Mesenteric fat pad (tissue), 1 donor: ENCODE results near the gene TBX15. TPM values are rescaled to one million over a fixed set of nuclear protein-coding genes. Genes with fewer than 3 reads are reported as not detected.

Experiments
- DNase-seq: peaks from one replicate; pipeline ENCODE4 v3.0.0-alpha.2; 2020; ENCODE audit warnings: low spot score
- total RNA-seq: library from RNA; stranded (reverse); fragmentation: NEBNext Ultra II Directional; extraction: Animal tissue kit (Norgen Biotek cat#: 25700); gene quantifications from one replicate; pipeline ENCODE4 v1.2.1, GENCODE V29; 2021
- donor health status: DM: yes; HTN: yes; CAD: no.

The TBX15 gene
- total RNA-seq, 1 donor from 2014 or later, result 10.4 TPM

DNA sequence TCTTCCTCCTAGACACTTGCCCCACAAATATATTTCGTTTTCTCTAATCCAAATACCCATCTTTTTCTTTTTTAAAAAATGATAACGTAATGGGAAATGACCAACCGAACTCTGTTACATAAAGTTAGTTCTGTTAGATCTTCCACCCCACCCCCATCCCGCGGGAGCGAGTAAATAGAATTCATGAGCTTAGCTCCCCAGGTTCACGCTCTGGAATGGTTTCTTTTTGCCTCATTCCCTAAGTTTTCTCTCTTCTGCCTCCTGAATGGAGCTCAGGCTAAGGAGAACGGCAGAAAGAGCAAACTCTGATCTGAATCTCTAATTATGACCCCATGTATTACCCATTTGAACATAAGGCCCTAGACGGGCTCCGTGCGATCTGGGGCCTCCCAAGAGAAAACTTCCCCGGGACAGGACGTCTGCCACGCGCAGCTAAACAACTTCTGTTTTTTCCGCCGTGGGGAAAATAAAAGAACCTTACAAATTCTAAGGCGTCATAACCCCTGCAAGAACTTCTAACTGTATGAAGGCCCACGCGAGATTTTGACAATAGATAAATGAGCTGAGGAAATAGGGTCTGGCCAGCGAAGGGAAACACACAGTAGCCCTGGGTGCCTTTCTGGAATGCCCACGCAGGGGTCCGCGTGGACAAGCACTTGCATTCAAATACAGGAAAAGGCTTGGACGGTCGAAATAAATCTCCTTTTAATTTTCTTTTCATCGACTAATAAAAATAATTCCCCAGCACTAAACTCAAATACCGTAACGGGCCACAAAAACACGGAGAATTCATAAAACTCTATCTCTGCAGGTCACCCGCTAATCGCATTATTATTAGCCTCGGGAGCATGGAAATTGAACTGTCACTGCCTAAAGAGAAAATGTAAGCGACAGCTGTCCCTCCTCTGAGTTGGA, 2.2 kb downstream of the TBX15 start:
- no peak for DNase-seq

DNA sequence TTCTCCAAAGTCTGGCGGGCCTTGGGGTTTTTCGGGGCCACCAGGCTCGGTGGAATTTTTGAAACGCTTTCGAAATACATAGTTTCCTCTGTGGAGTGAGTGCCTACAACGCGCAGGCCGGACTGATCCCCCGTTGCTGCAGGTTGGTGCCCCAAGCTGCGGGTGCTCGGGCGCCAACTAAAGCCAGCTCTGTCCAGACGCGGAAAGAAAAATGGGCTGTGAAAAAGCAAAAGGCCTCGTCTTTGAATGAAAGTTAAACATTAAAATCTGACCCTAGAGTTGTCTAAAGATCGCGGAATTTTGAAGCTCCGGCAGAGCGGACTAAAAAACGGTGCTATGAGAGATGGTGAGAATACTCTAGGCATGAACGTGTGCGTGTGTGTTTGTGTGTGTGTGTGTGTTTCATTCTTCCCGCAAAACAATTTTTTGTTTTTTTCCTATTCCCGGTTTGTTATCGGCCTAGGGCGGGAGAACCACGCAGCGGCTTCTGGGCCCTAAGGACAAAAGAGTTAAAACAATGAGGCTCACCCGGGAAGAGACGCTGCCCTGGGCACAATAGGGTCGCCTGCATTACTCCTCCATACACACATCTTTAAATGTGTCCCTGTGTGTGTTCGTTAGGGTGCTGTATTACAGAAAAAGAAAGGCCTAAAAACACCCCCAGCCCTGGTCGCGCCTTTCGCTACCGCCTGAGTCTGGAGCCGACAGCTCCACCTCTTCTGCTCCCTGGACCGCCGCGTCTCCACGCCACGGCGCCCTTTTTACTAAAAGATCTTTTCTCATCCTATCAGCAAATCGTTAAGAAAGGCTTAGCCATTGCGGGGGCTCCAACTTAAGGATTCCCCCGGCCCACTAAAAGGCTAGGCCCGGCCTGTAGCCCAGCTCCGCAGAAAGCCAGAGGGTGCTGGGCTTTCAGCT, 3.2 kb downstream of the TBX15 start:
- DNase-seq, result no peak

DNA sequence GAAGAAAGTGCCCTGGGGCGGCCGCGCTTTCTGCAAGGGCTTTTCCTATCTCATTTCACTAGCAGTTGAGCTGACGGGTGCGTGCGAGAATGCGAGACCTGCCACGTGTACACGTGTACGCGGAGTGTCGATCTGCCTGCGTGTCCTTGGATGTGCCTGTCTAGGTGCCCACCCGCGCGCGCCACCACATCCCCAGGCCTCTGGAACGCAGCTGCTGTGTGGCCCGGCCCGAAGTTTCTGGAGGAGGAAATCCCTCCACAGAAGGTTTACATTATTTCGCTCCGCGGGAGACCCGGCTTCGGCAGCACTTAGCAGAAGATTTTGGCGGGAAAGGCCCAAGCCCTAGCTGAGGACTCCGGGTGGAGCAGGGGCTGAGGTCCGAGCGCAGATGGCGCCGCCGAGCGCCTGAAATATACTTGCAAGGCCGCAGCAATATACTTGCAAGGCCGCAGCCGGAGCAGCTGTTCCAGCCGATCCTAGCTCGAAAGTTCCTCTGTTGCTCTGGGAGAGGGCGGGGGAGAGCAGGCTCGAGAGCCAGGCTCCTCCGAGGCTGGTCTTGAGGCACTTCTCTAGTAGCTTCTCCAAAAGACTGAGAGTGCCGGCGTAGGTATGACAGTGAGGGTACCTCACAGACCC, 3.9 kb downstream of the TBX15 start:
- DNase-seq, result no peak

DNA sequence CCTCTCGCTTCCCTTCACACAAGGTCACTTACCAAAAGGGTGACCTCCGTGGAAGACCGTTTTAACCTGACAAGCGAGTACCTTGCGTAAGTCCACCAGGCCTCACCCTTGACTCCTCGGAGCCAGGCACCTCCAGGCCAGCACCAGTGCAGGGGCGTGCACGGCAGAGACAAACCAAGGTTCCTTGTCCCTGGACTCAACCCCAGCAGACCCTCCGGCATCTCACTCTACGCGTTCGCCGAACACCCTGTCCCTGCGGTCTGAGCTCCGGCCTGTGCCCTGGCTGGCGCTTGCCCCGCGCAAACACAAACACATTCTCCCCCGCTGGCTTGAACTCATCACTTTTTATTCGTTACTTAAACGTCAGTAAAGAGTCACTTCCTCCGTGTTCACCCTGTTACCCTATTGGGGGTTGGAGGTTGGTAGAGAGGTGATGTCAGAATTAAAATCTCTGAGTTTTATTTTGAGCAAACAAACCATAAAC, 4.5 kb downstream of the TBX15 start:
- no peak for DNase-seq

DNA sequence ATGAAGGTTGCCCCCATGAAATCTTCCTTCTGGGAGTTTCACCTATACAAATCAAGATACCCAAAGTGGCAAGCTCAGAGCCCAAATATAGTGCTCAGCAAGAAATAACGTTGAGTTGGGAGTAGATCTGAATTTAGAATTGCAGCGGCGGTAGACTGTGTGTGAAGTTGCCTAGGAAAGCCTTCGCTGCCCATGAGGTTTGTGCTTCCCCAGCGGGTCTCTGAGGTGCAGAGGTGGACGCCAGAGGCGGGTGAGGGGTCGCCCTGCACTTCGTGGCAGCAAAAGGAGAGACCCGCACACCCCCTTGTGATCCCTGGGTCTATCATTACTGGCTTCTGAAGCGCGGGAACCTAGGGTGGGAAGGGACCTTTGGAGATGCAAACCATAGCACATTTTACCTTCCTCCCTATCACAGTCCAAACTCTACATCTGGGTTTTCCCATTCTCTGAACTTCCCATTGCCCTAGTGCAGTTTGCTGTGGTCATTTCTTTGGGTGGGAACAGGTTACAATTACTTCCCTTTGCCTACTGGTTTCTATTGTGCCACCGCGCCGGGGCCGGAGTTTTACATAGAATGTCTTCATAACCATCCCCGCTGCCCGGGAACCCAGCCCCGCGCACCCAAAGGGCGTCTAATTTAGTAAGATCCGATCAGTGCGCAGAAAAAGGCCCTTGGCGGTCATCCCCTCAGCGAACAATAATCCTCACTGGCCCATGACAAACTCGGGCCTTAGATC, 5.2 kb downstream of the TBX15 start:
- DNase-seq, result no peak

DNA sequence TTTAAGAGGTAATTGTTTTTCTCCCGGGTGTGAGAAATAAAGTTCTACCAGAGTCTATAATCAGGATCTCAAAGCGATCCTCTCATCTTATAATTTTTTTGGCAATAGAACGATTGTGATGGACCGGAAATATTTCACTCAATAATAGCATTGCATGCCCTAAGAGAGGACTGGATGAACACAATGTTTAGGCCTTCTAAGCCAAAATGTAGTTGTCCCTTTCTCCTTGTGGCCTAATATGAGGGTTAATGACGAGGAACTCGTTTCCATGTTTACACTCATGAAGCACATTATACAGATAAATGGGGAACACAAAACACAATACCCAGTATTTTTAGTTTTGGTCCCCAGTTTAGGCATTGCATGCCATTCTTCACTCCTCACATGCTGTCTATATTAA, 5.9 kb downstream of the TBX15 start:
- no peak for DNase-seq

DNA sequence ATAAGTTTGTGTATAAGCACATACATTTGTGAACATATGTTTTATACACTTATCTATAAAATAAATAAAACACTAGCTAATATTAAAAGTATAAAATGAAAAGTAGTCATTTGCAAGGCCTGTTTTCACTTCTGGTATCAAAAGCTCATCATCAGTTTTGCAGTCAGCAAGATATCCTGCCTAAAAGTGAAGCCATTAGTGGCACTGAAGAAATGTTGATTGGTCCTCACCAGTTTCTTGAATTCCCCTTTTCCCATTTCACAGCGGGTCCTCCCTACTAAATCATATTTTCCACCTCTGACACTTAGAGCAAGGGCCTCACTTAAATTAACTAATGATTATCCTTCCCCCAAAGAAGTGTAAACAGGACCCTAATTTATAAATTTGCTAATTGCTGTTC, 6.7 kb downstream of the TBX15 start:
- DNase-seq, result no peak

DNA sequence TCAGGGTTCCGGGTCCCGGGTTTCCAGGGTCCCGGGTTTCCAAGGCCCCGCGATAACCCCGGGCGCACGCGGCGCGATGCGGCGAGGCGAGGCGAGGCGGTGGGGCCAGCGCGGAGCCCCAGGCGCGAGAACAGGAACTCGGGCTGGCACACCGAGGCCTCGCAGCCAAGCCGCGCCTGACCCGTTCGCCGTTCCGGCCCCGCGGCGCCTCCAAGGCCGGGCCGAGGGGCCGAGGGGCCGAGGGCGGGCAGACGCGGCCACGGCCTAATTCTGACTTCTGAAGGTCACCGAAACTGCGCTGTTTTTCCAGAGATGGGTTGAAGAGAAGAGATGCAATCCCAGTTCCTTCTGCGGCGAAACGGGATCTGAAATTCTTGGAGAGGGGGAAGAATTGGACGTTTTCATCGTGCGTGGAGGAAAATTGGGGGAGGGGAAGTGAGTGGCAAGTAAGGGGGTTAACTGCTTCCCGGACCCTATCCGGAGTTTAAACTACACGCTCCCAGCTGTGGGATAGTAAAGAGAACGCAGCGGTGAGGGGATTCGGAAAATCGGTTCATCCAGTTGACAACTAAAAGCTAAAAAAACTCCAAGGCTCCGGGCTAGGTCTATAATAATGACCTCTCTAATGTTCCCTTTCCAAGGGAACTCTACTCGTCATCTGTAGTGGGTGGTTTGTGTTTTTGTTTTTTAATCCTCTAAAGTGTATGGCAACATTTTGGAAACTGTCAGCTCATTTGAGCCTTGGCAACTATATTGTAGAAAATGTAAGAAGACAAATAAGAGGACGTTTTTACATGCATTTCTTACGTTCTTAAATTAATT, 8.2 kb downstream of the TBX15 start:
- DNase-seq, result no peak

DNA sequence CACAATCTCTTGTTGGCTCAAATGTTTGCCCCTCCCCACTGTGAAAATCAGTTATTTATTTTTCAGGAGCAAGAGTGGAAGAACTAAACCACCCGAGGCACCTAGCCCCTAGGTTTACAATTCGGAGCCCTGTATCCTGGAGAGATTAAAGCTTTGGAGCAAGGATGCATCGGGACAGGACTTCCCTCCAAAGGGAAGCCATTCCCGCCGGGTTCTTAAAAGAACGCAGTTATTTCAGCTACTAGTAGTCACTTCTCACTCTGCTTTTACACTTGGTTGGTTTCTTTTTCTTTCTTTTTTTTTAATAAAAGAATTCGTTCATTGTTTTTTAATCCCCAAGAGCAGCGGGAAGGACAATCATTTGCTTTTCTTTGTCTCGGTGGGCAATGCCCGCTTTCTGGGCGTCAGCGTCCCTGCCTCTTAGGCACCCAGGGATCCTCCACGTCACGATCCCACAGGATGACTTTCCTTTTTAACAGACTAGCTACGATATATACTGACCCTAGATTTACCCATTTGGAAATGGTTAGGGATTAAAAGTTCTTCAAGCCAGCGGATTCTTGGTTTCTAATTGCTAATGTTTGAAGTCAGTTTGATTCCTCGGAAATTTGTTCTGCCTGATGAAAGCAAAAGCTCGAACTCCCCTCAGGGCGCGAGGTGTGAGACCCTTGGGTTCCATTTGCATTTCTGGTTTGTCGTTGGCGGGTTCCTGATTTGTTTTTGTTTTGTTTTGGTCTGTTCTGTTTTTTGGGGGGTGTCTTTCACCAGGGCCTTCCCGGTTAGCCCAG, 9.0 kb downstream of the TBX15 start:
- DNase-seq, result no peak

DNA sequence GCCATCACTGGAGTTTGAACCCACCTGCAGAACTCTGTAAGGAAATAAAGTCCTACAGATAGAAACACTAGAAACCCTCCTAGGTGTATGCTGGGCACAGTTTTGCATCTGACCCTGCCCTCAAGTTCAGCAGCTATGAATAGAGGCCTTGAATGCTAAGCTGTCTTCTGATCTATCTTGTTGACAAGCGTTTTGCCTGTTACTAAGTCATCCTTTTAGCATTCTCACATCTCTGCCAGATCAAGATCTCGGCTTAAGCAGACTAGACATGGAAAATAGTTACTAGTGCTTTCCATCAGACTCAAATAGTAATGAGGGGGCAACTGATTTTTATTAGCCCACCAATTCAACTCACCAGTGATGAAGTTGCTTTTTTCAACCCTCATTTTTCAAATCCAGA, 10.5 kb downstream of the TBX15 start:
- no peak for DNase-seq

DNA sequence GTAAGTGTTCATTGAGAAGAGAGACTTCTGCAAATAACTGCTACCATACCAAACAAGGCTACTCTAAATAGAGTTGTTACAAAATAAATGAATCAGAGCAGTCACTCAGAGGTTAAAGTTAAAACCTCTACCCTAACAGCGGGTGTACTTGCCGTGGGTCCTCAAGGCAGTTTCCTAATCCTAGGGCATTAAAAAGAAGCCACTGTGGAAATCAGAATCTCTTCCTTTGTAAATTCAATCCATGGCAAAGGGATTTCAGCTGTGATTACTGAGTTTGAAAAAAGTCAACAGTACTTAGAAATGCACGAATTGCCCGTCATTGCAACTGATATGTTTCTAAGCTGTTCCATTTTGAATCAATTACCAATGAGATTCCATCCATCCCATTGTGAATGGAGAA, 13.5 kb downstream of the TBX15 start:
- DNase-seq, result no peak

DNA sequence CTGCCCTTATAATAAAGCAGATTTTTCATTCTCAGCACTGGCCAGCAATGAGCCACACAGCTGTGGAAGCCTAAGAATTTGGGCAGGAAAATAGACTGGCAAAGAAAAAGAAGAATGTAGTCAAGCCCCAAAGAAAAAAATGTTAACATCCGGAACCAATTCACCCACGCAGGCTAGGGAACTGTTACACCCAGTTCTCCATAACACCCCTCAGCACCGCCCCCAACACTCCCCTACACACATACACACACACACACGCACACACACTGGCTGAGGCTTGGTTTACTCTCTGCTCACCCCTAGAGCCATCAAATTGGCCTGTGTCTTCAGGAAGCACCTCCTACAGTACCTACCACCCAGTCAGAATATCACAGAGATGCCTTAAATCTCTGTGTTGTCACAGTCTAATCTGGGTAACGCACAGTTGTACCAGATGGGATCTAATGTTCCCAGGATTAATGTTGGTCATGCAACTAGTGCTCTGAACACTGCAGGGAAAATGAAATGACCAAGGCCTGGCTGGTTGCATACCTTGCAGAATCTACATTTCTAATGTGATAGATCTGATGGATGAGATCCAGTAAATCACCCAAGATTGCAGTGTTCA, 14.5 kb downstream of the TBX15 start:
- DNase-seq, result no peak

DNA sequence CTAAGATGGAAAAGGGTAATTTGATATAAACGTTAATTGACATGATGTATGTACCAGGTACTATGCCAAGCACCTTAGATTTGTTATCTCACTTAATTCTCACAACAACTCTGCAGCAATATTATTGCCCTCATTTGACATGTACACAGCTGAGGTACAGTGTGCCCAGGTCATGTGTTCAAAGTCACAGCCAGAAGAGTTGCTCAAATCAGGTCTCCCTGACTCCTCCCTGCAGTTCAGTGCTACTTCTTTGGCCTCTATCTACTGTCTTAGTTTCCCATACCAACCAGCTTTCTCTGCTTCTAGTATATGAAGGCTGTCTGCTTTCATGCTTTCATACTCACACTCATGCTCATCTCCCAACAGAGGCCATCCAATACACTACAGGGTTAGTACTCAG, 15.1 kb downstream of the TBX15 start:
- no peak for DNase-seq

DNA sequence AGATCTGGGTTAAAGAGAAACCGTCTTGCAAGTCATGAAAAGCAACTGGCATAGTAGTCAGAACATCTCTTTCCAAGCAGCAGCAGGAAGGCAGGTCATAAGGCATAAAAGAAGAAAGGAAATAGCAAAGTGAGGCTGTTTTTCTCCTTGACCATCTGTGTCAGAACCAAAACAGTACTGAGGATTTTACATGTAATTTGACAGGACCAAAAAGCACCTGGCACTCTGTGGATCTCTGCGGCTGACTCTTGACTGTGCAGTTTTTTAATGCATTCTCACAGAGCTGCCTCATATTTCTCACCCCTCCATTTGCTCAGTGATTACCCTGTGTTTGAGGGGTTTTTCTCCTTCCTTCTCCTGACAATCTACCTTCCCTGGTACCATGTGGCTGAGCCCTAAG, 17.7 kb downstream of the TBX15 start:
- DNase-seq, result no peak

DNA sequence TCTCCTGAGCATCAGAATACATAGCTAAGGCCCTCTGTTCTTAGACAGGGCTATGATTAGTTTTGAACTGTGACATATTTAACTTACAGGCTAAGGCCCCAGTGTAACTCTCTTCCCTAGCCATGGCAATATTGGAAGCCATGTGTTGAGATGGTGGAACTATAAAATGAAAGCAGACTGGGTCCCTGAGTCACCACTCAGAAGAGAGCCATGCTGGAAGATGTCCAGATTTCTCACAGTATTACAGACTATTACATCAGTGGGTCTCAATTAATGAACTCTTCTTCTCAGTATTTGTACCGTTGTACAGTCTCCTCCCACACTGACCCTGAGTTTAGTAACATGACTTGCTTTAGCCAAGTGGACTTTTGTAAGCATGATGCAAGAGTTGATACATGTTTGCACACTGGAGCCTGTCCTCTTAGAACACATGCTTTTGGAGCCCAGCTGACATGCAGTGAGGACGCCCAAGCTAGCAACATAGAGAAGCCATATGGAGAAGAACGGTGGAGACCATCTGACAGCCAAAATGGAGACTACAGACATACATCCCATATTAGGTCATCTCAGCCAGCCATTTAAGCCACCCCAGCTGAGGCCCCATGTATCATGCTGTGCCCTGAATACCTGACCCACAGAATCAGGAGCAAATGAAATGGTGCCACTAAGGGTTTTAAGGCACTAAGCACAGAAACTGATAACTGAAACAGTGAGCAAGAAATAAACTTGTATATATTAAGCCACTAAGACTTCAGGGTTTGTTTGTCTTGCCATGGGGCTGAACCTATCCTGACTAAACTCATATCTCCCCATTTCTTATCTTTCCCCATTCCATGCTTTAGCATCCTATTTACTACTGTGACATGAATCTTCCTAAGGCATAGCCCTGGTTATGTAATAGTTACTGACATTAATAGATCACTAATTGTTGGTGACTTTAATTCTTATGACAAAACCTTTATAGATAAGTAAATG, 24.4 kb downstream of the TBX15 start:
- no peak for DNase-seq

DNA sequence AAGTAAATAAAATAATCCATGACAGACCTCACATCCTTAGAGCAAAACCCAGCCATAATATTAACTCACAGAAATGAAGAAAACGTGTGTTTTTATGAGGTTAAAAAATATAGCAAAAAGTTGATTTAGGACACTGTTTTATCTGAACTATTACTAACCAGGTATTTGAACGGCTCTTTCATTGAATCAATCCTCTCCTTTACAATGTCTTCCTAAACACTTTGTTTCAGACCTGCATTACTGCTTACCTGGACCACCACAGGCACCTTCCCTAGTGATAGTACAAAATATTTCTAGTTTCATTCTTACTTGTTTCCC, 25.0 kb downstream of the TBX15 start:
- no peak for DNase-seq

DNA sequence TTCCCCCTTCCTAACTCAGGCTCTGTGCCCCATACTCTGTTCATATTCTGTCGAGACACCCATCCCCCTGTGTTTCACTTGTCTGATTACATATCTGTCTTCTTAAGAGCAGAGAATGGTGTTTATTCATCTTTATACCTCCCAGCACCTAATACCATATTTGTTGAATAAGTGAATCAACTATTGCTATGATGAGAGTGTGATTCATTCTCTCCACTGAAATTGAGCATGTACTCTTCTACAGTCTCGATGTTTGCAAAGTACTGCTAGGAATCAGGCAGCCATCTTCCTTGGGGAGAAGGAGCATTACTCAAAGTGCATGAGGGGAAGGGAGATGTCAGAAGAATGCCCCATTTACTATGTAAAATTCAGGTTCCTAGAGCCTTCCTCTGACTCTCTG, 27.0 kb downstream of the TBX15 start:
- no peak for DNase-seq
